HTERT RPE-1 (cell line): ENCODE measurements around the gene CLECL1.
"Not testable (repeated sequence)": the region's sequence is repeated elsewhere in the genome, so short reads cannot be mapped to it uniquely, and the experiment has no call there.

Source experiments
- in situ Hi-C: fragments of 300-500 bp; cut with MboI; formaldehyde crosslinking; loops from 4 replicates; pipeline ENCODE4 v1.14.3; 2020; ENCODE audit warnings: low sequenced_read_pairs

The CLECL1 gene

GRCh38 chr12:9725213-9725870 lies 7.6 kb downstream of the CLECL1 start:
- in situ Hi-C loops, result no loop called here

DNA sequence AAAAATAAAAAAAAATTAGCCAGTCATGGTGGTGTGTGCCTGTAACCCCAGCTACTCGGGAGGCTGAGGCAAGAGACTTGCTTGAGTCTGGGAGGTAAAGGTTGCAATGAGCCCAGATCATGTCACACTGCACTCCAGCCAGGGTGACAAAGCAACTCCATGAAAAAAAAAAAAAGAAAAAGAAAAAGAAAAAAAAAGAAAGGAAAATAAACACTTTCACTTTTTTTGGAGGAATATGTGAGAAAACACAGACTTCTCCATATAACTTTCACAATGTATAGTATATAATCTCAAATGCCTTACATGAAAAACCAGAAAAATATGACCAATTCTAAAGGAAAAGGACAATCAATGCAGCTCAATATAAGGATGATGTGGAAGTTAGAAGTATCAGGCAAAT lies 8.9 kb downstream of the CLECL1 start:
- in situ Hi-C loops, result no loop called here

DNA sequence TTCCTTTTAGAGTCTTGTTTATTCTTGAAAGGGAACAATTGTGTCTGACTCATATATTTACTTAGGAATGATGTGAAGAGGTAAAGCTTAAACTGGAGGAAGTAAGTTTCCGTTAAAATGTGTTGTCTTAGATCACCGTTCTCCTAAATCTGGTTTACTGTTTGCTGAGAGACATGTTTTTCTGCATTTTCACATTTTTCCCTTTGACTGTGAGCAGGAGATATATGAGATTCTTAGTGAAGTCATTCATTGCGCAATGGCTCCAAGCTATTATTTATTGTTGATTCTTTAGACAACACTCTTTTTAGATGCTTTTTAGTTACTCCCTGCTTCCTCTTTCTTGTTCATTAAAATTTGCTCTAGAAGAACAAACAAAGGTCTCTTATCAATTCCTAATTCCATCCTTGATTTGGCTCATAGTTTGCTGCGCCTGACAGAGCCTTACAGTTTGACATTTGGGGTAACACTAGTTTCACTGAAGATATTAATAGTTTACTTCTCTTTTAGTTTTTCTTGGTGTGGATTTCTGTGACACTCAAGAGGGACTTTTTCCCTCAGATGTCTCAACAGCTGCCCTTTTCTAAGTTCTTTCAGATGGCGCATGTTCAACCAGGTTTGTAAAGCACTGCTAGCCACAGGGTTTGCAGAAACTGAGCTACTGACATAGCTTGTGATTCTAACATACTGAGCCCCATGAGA lies 11.4 kb downstream of the CLECL1 start:
- in situ Hi-C loops, result no loop called here

DNA sequence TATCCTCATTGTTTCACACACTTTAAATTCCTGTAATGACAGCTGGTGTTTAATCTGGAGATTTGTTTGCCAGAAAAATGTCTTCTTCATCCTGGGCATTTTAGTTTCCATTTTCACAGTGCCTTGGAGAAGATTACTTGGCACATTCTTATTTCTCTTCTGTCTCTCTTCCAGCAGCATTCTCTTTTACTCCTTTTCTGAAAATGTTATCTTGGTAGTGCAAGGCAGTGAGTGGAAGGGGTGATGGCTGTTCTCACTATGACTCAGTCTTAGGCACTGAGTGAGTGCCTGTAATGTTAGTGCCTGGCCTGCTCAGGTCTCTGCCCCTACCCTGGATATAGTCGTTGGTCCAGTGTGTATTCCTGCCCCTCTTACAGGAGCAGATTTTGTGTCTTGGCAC lies 13.1 kb downstream of the CLECL1 start:
- in situ Hi-C loops, result no loop called here

DNA sequence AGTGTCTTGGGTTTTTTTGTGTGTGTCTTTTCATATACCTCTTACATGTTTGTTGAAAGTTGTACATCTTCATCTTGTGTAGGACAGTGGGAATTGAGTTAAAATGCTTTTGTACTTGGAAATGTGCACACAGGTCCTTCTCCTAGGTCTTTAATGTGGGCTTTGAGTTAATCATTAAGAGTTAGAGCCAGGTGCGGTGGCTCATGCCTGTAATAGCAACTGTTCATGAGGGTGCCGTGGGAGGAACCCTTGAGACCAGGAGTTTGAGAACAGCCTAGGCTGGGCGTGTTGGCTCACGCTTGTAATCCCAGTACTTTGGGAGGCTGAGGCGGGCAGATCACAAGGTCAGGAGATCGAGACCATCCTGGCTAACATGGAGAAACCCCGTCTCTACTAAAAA lies 13.9 kb downstream of the CLECL1 start:
- in situ Hi-C loops, result no loop called here

GRCh38 chr12:9717070-9717925 lies 15.6 kb downstream of the CLECL1 start:
- in situ Hi-C loops, result no loop called here

GRCh38 chr12:9713032-9713558 lies 19.8 kb downstream of the CLECL1 start:
- in situ Hi-C loops, result not testable (repeated sequence)

DNA sequence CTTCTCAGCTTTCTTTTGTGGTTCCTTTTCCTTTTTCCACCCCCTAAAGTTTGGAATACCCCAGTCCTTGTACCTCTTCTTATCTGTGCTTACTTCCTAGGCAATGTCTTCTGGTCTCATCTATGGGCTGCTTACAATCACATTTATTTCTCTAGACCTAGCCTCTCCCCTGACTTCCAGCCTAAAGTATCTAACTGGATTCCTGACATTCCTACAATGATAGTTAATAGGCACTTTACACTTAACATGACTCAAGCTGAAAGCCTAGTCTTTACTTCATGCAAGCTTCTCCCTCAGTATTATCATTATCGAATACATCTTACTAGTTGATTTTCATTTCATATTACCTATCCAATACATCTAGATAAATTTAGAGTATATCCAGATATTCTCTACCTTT lies 21.2 kb downstream of the CLECL1 start:
- in situ Hi-C loops, result no loop called here

- in situ Hi-C loops, result no loop called here
Observed at GRCh38 chr12:9710584-9711375, 22.1 kb downstream of the CLECL1 start.

GRCh38 chr12:9708853-9709252 lies 24.0 kb downstream of the CLECL1 start:
- in situ Hi-C loops, result no loop called here

GRCh38 chr12:9707864-9708808 lies 24.8 kb downstream of the CLECL1 start:
- in situ Hi-C loops, result no loop called here

- in situ Hi-C loops, result no loop called here
Observed at GRCh38 chr12:9707356-9707755, 25.5 kb downstream of the CLECL1 start.

DNA sequence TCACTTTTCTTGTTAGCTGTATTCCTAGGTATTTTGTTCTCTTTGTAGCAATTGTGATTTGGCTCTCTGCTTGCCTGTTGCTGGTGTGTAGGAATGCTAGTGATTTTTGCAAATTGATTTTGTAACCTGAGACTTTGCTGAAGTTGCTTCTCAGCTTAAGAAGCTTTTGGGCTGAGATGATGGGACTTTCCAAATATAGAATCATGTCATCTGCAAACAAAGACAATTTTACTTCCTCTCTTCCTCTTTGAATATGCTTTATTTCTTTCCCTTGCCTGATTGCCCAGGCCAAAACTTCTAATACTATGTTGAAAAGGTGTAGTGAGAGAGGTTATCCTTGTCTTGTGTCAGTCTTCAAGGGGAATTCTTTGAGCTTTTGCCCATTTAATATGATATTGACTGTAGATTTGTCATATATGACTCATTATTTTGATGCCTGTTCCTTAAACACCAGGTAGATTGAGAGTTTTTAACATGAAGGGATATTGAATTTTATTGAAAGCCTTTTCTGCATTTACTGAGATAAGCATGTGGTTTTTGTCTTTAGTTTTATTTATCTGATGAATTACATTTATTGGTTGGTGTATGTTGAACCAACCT lies 26.7 kb downstream of the CLECL1 start:
- in situ Hi-C loops, result no loop called here

GRCh38 chr12:9704561-9704960 lies 28.3 kb downstream of the CLECL1 start:
- in situ Hi-C loops, result not testable (repeated sequence)

GRCh38 chr12:9702255-9702654 lies 30.6 kb downstream of the CLECL1 start:
- in situ Hi-C loops, result no loop called here

GRCh38 chr12:9701380-9702154 lies 31.3 kb downstream of the CLECL1 start:
- in situ Hi-C loops, result no loop called here

DNA sequence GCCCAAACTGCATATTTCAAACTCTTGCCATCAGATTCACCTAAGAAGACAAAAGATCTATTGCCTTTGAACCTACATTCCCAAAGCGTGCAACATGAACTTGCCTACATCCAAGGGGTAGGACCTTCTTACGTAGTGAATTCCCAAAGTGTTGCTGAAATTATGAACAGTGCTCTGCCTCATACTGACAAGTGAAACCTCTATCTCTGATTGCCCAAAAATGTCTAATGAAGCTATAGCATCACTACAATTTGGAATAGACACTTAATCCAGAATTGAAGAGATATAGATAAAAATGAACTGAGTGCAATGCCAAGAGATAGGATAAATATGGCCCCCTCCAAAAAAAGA lies 32.3 kb downstream of the CLECL1 start:
- in situ Hi-C loops, result no loop called here

DNA sequence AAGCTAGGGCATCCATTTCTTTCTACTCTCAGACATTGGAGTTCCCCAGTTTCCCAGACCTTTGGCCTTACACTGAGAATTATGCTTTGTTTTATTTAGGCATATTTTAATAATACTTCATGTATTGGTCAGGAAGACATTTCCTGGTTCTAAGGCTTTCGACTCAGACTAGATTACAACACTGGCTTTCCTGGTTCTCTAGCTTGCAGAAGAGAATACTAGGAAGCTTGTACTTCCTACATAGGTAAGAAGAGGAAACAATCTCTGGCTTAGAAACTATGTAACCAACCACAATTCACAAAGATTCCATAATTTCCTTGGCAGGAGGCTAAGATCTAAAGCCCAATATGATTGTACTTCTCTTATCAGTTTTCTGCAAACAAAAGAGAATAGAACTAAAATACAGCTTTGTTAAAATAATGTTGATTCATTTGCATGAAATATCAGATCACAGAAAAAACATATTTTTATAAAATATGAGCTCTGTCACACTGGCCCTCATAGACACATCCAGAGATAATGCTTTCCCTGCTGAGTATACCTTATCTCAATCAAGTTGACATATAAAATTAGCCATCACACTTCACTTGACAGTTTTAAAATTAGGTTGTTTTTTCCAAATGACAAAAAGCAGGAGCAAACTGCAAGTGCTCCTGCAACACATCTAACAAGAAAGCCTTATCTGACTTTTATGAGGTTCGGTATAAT lies 32.8 kb downstream of the CLECL1 start:
- in situ Hi-C loops, result no loop called here
